Suprapubic skin (tissue), 4 donors: ENCODE data around the gene DNAH10.

Experiments
- EP300 ChIP-seq: sonication (generic); formaldehyde crosslinking; IDR thresholded peaks from one replicate; pipeline ENCODE4 v1.6.1; 2017; ENCODE audit warnings: antibody characterized with exemption
- POLR2A ChIP-seq, 2 donors: fragments of 450-650 bp; IDR thresholded peaks; one replicate each; pipeline ENCODE4 v1.6.1; 2017; ENCODE audit warnings: antibody characterized with exemption in 2 of 2, mild to moderate bottlenecking in 2 of 2, moderate library complexity in 2 of 2
- POLR2AphosphoS5 ChIP-seq, 3 donors: sonication (generic); formaldehyde crosslinking; IDR thresholded peaks; one replicate each; pipeline ENCODE4 v1.6.1; 2017; ENCODE audit warnings: antibody characterized with exemption in 3 of 3
- TF ChIP-seq, protein P1 (sequence below), 2 donors: fragments of 200-600 bp in 1 of 2; fragments of 450-650 bp in 1 of 2; sonication (generic) in 1 of 2; IDR thresholded peaks; one replicate each; pipeline ENCODE4 v1.5.1; 2016 to 2019; ENCODE audit warnings: antibody characterized with exemption in 2 of 2, mild to moderate bottlenecking in 1 of 2, moderate library complexity in 1 of 2

- no peak for TF ChIP-seq POLR2A (IDR thresholded peaks at IDR 0.05)
- TF ChIP-seq, protein P1, sequence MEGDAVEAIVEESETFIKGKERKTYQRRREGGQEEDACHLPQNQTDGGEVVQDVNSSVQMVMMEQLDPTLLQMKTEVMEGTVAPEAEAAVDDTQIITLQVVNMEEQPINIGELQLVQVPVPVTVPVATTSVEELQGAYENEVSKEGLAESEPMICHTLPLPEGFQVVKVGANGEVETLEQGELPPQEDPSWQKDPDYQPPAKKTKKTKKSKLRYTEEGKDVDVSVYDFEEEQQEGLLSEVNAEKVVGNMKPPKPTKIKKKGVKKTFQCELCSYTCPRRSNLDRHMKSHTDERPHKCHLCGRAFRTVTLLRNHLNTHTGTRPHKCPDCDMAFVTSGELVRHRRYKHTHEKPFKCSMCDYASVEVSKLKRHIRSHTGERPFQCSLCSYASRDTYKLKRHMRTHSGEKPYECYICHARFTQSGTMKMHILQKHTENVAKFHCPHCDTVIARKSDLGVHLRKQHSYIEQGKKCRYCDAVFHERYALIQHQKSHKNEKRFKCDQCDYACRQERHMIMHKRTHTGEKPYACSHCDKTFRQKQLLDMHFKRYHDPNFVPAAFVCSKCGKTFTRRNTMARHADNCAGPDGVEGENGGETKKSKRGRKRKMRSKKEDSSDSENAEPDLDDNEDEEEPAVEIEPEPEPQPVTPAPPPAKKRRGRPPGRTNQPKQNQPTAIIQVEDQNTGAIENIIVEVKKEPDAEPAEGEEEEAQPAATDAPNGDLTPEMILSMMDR (IDR thresholded peaks at IDR 0.05) = no peak
- TF ChIP-seq EP300 = no peak
- no peak for TF ChIP-seq POLR2AphosphoS5 (IDR thresholded peaks at IDR 0.05)
These were observed 200.4 kb downstream of the DNAH10 start for GRCh38 chr12:123962513-123962912.
